ENCODE data around the gene TSGA10IP. TPM values are rescaled to one million over a fixed set of nuclear protein-coding genes. Genes with fewer than 3 reads are reported as not detected.

TSGA10IP gene
- total and polyA plus RNA-seq, 10 of the 15 experiments (the other 5 are each of a cell fraction or from before 2014, with no cell fraction given) = not detected

GRCh38 chr11:65967329-65967934 lies 22.2 kb downstream of the TSGA10IP start:
- H3K9me3 ChIP-seq (replicated peaks; ENCODE audit: control insufficient read depth, insufficient read depth, low read length) = no peaks in the 10 kb centered on the region
- WGBS (ENCODE audit: insufficient coverage, insufficient replicate concordance, low lambda C conversion rate, missing lambda C conversion rate) = 94% methylated on average over 20 of the region's 30 CpGs
- no peaks in the 10 kb centered on the region; the same call in 1 of the 2 replicates for H4K20me1 ChIP-seq (ENCODE audit: control insufficient read depth, insufficient read depth)
- H3K4me1 ChIP-seq (ENCODE audit: control insufficient read depth, insufficient read depth, low read length) = peaks cover 3% of the 10 kb centered on the region; the same call in 1 of the 2 replicates
- intact Hi-C loops (cut with micrococcal nuclease; ENCODE audit: unreplicated experiment) = no loop called here
- FAIRE-seq (no peak), ATAC-seq (no peak), DNase-seq (ENCODE audit: low read depth, low spot score) (no peak)
- H2AFZ ChIP-seq (ENCODE audit: control insufficient read depth, low read depth, low read length) = no peak overlapping the region
- RAD21 ChIA-PET (ENCODE audit: unreplicated experiment) = no interaction called here
- no peak overlapping the region for H3K4me3 ChIP-seq
- H3K79me2 ChIP-seq (ENCODE audit: control insufficient read depth, insufficient read depth, low read length) = peaks cover 19% of the 10 kb centered on the region
- no peak overlapping the region for H3K9ac ChIP-seq (ENCODE audit: control insufficient read depth, insufficient read depth, low read length)
- H3K27ac ChIP-seq (ENCODE audit: control insufficient read depth, insufficient read depth) = no peak overlapping the region
- TF ChIP-seq FOXM1 (IDR thresholded peaks at IDR 0.05; ENCODE audit: low read depth, low read length) (no peak), NFIC (IDR thresholded peaks at IDR 0.05; ENCODE audit: low read depth, low read length) (no peak), CHD1 (IDR thresholded peaks at IDR 0.05; ENCODE audit: low read depth, low read length) (no peak), MYB (IDR thresholded peaks at IDR 0.05; ENCODE audit: borderline replicate concordance, low read depth, low read length) (no peak), TCF12 (IDR thresholded peaks at IDR 0.05; ENCODE audit: low read depth, low read length) (no peak), KLF5 (IDR thresholded peaks at IDR 0.05; ENCODE audit: partially characterized antibody) (no peak), RFX5 (IDR thresholded peaks at IDR 0.05; ENCODE audit: low read depth, low read length) (no peak), NKRF (conservative IDR thresholded peaks at IDR 0.05) (no peak), SRF (IDR thresholded peaks at IDR 0.05; ENCODE audit: low read depth in 2 of 2, low read length in 2 of 2) (no peak), SPI1 (IDR thresholded peaks at IDR 0.05; ENCODE audit: borderline replicate concordance, insufficient read depth, low read depth, low read length) (no peak), NR2F1 (conservative IDR thresholded peaks at IDR 0.05) (no peak)
- POLR2A ChIA-PET = interaction anchor here (0.5 kb wide), 1 partner anchor 256 kb away, joined by 3 read pairs; no protein-coding TSS in a partner anchor
- no peak overlapping the region for H3K4me2 ChIP-seq (ENCODE audit: control insufficient read depth, insufficient read depth)
- in situ Hi-C loops (cut with MboI) = no loop called here
- no peaks in the 10 kb centered on the region for H3K27me3 ChIP-seq (replicated peaks in 1 of 2; ENCODE audit: control insufficient read depth in 2 of 2, insufficient read depth in 2 of 2, low read length in 1 of 2)
- no TSS peak for BruUV-seq (replicated peaks)
- SMC1A ChIA-PET (ENCODE audit: uncharacterized antibody, unreplicated experiment) = no interaction called here
- peaks cover 33 to 38% of the 10 kb centered on the region in 2 experiments; a peak in 3 of 4 replicates for H3K36me3 ChIP-seq (ENCODE audit: control insufficient read depth in 2 of 2, insufficient read depth in 2 of 2, low read length in 1 of 2)
- CTCF ChIA-PET = interaction anchor here (0.7 to 1.6 kb wide), 2 partner anchors 79 to 83 kb away, joined by 3 read pairs; no protein-coding TSS in a partner anchor
